Tibial nerve (tissue), 4 donors: ENCODE data around the gene SLU7. TPM values are rescaled to one million over a fixed set of nuclear protein-coding genes. Genes with fewer than 3 reads are reported as not detected.

Source experiments
- DNase-seq, 2 donors: peaks; one replicate each; pipeline ENCODE4 v3.0.0-alpha.2; 2019; ENCODE audit warnings: low spot score in 2 of 2
- H3K27ac ChIP-seq, 4 donors: fragments of 200-600 bp; sonication (generic) in 3 of 4; one replicate each; pipeline ENCODE4 v1.5.1; 2017 to 2019; ENCODE audit warnings: mild to moderate bottlenecking in 1 of 4
- H3K27me3 ChIP-seq, 2 donors: fragments of 200-600 bp; sonication (generic) in 1 of 2; one replicate each; pipeline versions ENCODE4 v1.5.1 to v1.6.0; 2017 to 2019
- H3K36me3 ChIP-seq, 3 donors: fragments of 200-600 bp; sonication (generic); one replicate each; pipeline ENCODE4 v1.5.1; 2018 to 2019
- H3K4me1 ChIP-seq, 4 donors: fragments of 200-600 bp; sonication (generic) in 3 of 4; one replicate each; pipeline ENCODE4 v1.5.1; 2017 to 2019
- H3K4me3 ChIP-seq, 4 donors: fragments of 200-600 bp; sonication (generic) in 3 of 4; one replicate each; pipeline ENCODE4 v1.5.1; 2017 to 2019; ENCODE audit warnings: mild to moderate bottlenecking in 1 of 4, moderate library complexity in 1 of 4
- H3K9me3 ChIP-seq, 4 donors: fragments of 200-600 bp; sonication (generic) in 3 of 4; one replicate each; pipeline ENCODE4 v1.5.1; 2017 to 2019
- CTCF ChIP-seq, 5 experiments: fragments of 200-600 bp in 3 of 5; fragments of 450-650 bp in 2 of 5; sonication (generic) in 3 of 5; IDR thresholded peaks; one replicate each; pipeline ENCODE4 v1.5.1; 2016 to 2019; ENCODE audit warnings: antibody characterized with exemption in 5 of 5, mild to moderate bottlenecking in 3 of 5, moderate library complexity in 2 of 5
- EP300 ChIP-seq, 2 donors: sonication (generic); formaldehyde crosslinking; IDR thresholded peaks; one replicate each; pipeline ENCODE4 v1.6.1; 2017; ENCODE audit warnings: antibody characterized with exemption in 2 of 2, mild to moderate bottlenecking in 1 of 2
- POLR2A ChIP-seq, 2 donors: fragments of 450-650 bp; IDR thresholded peaks; one replicate each; pipeline ENCODE4 v1.6.1; 2017; ENCODE audit warnings: antibody characterized with exemption in 2 of 2, mild to moderate bottlenecking in 2 of 2, moderate library complexity in 2 of 2
- WGBS, 2 donors: methylation state at CpG; one replicate each; pipeline ENCODE4 v1.1.5; 2018; 5-methylcytosine and 5-hydroxymethylcytosine counted together
- total RNA-seq, 4 donors: library from RNA; depleted of rRNA; stranded (reverse); fragments of >200 nt; gene quantifications; one replicate each; pipeline ENCODE4 v1.1.0, GENCODE V29; 2016

Gene SLU7
- total RNA-seq, 4 donors from 2014 or later: 68.2 to 76.8 (median 71.1) TPM

GRCh38 chr5:160455600-160455999, 36.7 kb upstream of the SLU7 start:
- Histone ChIP-seq H3K4me1 (peaks cover 0 to 30% (median 4%) of the 10 kb centered on the region in 4 donors), H3K27me3 (no peaks in the 10 kb centered on the region), H3K9me3 (no peaks in the 10 kb centered on the region), H3K4me3 (no peak overlapping the region), H3K36me3 (no peaks in the 10 kb centered on the region), H3K27ac (no peak overlapping the region)
- TF ChIP-seq CTCF (IDR thresholded peaks at IDR 0.05) (no peak), EP300 (IDR thresholded peaks at IDR 0.05) (no peak), POLR2A (IDR thresholded peaks at IDR 0.05) (no peak)
- WGBS, 2 donors: 85 to 86% methylated on average over 4 of the region's 4 CpGs
- no peak for DNase-seq

GRCh38 chr5:160453751-160454150, 34.9 kb upstream of the SLU7 start:
- WGBS, 2 donors: 52 to 71% methylated on average over 1 of the region's 1 CpG
- no peak for DNase-seq

GRCh38 chr5:160452795-160453194, 33.9 kb upstream of the SLU7 start:
- Histone ChIP-seq H3K27me3 (no peaks in the 10 kb centered on the region), H3K9me3 (no peaks in the 10 kb centered on the region), H3K27ac (peak overlapping the region in 2 of 4 donors; percentile 24 to 50), H3K4me3 (no peak overlapping the region), H3K4me1 (peaks cover 0 to 30% (median 4%) of the 10 kb centered on the region in 4 donors), H3K36me3 (no peaks in the 10 kb centered on the region)
- 37 to 45% methylated on average over 6 of the region's 6 CpGs for WGBS, 2 donors
- no peak for TF ChIP-seq POLR2A (IDR thresholded peaks at IDR 0.05)
- TF ChIP-seq EP300 (IDR thresholded peaks at IDR 0.05): peak in 1 of 2 donors; percentile 53
- TF ChIP-seq CTCF (IDR thresholded peaks at IDR 0.05): no peak
- DNase-seq: no peak

More at GRCh38 chr5:160453751-160454150, 34.9 kb upstream of the SLU7 start:
- Histone ChIP-seq H3K4me3 (no peak overlapping the region), H3K9me3 (no peaks in the 10 kb centered on the region), H3K36me3 (no peaks in the 10 kb centered on the region), H3K27me3 (no peaks in the 10 kb centered on the region), H3K4me1 (peaks cover 0 to 30% (median 4%) of the 10 kb centered on the region in 4 donors), H3K27ac (no peak overlapping the region)
- TF ChIP-seq CTCF (IDR thresholded peaks at IDR 0.05) (no peak), EP300 (IDR thresholded peaks at IDR 0.05) (no peak), POLR2A (IDR thresholded peaks at IDR 0.05) (no peak)

- Histone ChIP-seq H3K4me1 (peaks cover 0 to 23% (median 4%) of the 10 kb centered on the region in 4 donors), H3K4me3 (no peak overlapping the region), H3K36me3 (no peaks in the 10 kb centered on the region), H3K9me3 (no peaks in the 10 kb centered on the region), H3K27me3 (no peaks in the 10 kb centered on the region), H3K27ac (peak overlapping the region in 1 of 4 donors; percentile 28)
- DNase-seq: no peak
- TF ChIP-seq POLR2A (IDR thresholded peaks at IDR 0.05) (no peak), CTCF (IDR thresholded peaks at IDR 0.05) (no peak), EP300 (IDR thresholded peaks at IDR 0.05) (no peak)
Observed at GRCh38 chr5:160452036-160452435, 33.2 kb upstream of the SLU7 start.

- 92 to 95% methylated on average over 2 of the region's 2 CpGs for WGBS, 2 donors
- H3K27me3 ChIP-seq: no peaks in the 10 kb centered on the region
- no peak overlapping the region for H3K4me3 ChIP-seq
- no peak for TF ChIP-seq CTCF (IDR thresholded peaks at IDR 0.05)
- TF ChIP-seq EP300 (IDR thresholded peaks at IDR 0.05): no peak
- TF ChIP-seq POLR2A (IDR thresholded peaks at IDR 0.05): no peak
- DNase-seq: no peak
- H3K36me3 ChIP-seq: no peaks in the 10 kb centered on the region
- H3K4me1 ChIP-seq: peaks cover 0 to 17% (median 4%) of the 10 kb centered on the region in 4 donors
- H3K27ac ChIP-seq: no peak overlapping the region
- no peaks in the 10 kb centered on the region for H3K9me3 ChIP-seq
Observed at GRCh38 chr5:160451281-160451680, 32.4 kb upstream of the SLU7 start.
